ENCODE results near the gene ADCY2. TPM values are rescaled to one million over a fixed set of nuclear protein-coding genes. Genes with fewer than 3 reads are reported as not detected.

Gene ADCY2
- total and polyA plus RNA-seq, 11 donors, result 0.04 to 0.96 (median 0.32) TPM

GRCh38 chr5:7705736-7706135 is 309.8 kb downstream of the ADCY2 start:
- no peak overlapping the region for H3K27ac ChIP-seq
- 85 to 92% (median 87%) methylated on average over 6 of the region's 6 CpGs for WGBS, 4 donors
- H3K4me1 ChIP-seq, result no peaks in the 10 kb centered on the region
- intact Hi-C loops (cut with DNase I), result no loop called here
- H3K4me3 ChIP-seq, result no peak overlapping the region
- peaks cover 0 to 5% (median 0%) of the 10 kb centered on the region in 9 donors for H3K27me3 ChIP-seq
- DNase-seq, result no peak
- H3K36me3 ChIP-seq, result no peaks in the 10 kb centered on the region
- H3K9me3 ChIP-seq, result no peaks in the 10 kb centered on the region
- no peak for TF ChIP-seq CTCF (IDR thresholded peaks at IDR 0.05)
- no peak for TF ChIP-seq POLR2A (IDR thresholded peaks at IDR 0.05)
- ATAC-seq, result no peak

- H3K4me3 ChIP-seq, result no peak overlapping the region
- no peaks in the 10 kb centered on the region for H3K4me1 ChIP-seq
- no peak overlapping the region for H3K27ac ChIP-seq
- H3K27me3 ChIP-seq, result peaks cover 0 to 5% (median 0%) of the 10 kb centered on the region in 9 donors
- TF ChIP-seq CTCF (IDR thresholded peaks at IDR 0.05) (no peak), POLR2A (IDR thresholded peaks at IDR 0.05) (no peak)
- DNase-seq, result no peak
- WGBS, 4 donors, result 53 to 61% (median 55%) methylated on average over 4 of the region's 4 CpGs
- no peaks in the 10 kb centered on the region for H3K36me3 ChIP-seq
- intact Hi-C loops (cut with DNase I), result no loop called here
- no peak for ATAC-seq
- no peaks in the 10 kb centered on the region for H3K9me3 ChIP-seq
Observed at GRCh38 chr5:7706256-7706655, 310.3 kb downstream of the ADCY2 start.

GRCh38 chr5:7714119-7714518 is 318.2 kb downstream of the ADCY2 start:
- DNase-seq, result no peak
- intact Hi-C loops (cut with DNase I), result no loop called here
- no peak overlapping the region for H3K4me3 ChIP-seq
- 43 to 47% (median 45%) methylated on average over 6 of the region's 6 CpGs for WGBS, 4 donors
- H3K27me3 ChIP-seq, result no peaks in the 10 kb centered on the region
- H3K9me3 ChIP-seq, result no peaks in the 10 kb centered on the region
- H3K27ac ChIP-seq, result no peak overlapping the region
- TF ChIP-seq CTCF (IDR thresholded peaks at IDR 0.05), result no peak
- no peak for TF ChIP-seq POLR2A (IDR thresholded peaks at IDR 0.05)
- ATAC-seq, result no peak
- H3K36me3 ChIP-seq, result no peaks in the 10 kb centered on the region
- no peaks in the 10 kb centered on the region for H3K4me1 ChIP-seq

- DNase-seq (no peak), ATAC-seq (no peak)
- Histone ChIP-seq H3K4me1 (no peaks in the 10 kb centered on the region), H3K36me3 (no peaks in the 10 kb centered on the region), H3K27ac (no peak overlapping the region), H3K27me3 (no peaks in the 10 kb centered on the region), H3K4me3 (no peak overlapping the region), H3K9me3 (no peaks in the 10 kb centered on the region)
- intact Hi-C loops (cut with DNase I), result no loop called here
- TF ChIP-seq POLR2A (IDR thresholded peaks at IDR 0.05), result no peak
- no peak for TF ChIP-seq CTCF (IDR thresholded peaks at IDR 0.05)
Observed at GRCh38 chr5:7714697-7715096, 318.8 kb downstream of the ADCY2 start.

All from heart left ventricle (tissue), 16 donors.